Osteoblast (primary cell): ENCODE data around the gene NEUROD2. TPM values are rescaled to one million over a fixed set of nuclear protein-coding genes. Genes with fewer than 3 reads are reported as not detected.
A peak's percentile ranks its signal among the peaks of the same experiment; 100 is the strongest.

Source experiments
- DNase-seq: peaks from one replicate; pipeline ENCODE4 v3.0.0; 2011; ENCODE audit warnings: low spot score, mixed read lengths; ENCODE audit not compliant: insufficient read length; ENCODE audit errors: missing footprints
- H2AFZ ChIP-seq: 2 replicates; pipeline ENCODE4 v1.6.0; 2011; ENCODE audit warnings: mild to moderate bottlenecking, low read length
- H3K27ac ChIP-seq: 2 replicates; pipeline ENCODE4 v1.5.1; 2011; ENCODE audit warnings: mild to moderate bottlenecking, low read depth, low read length, moderate library complexity
- H3K27me3 ChIP-seq: 2 replicates; pipeline ENCODE4 v1.6.0; 2012; ENCODE audit warnings: mild to moderate bottlenecking, control low read depth, inconsistent platforms, low read length, moderate library complexity; ENCODE audit not compliant: insufficient read depth
- H3K36me3 ChIP-seq: 2 replicates; pipeline ENCODE4 v1.5.1; 2011; ENCODE audit warnings: mild to moderate bottlenecking, low read length, control low read depth, moderate library complexity; ENCODE audit not compliant: insufficient read depth
- H3K4me1 ChIP-seq: 2 replicates; pipeline ENCODE4 v1.5.1; 2011; ENCODE audit warnings: mild to moderate bottlenecking, low read length, control low read depth, moderate library complexity; ENCODE audit not compliant: insufficient read depth
- H3K4me2 ChIP-seq: 2 replicates; pipeline ENCODE4 v1.6.0; 2011; ENCODE audit warnings: mild to moderate bottlenecking, low read length; ENCODE audit not compliant: insufficient read depth
- H3K4me3 ChIP-seq: fragments of 200-600 bp; sonication (generic); 3 replicates; pipeline ENCODE4 v1.5.1; 2012; ENCODE audit warnings: mild to moderate bottlenecking, low read length, inconsistent platforms; ENCODE audit not compliant: insufficient read depth
- H3K79me2 ChIP-seq: 2 replicates; pipeline ENCODE4 v1.6.0; 2012; ENCODE audit warnings: mild to moderate bottlenecking, low read length, control low read depth, inconsistent platforms; ENCODE audit not compliant: insufficient read depth
- H3K9me3 ChIP-seq: 2 replicates; pipeline ENCODE4 v1.5.1; 2011; ENCODE audit warnings: low read depth, low read length, control low read depth
- H4K20me1 ChIP-seq: 2 replicates; pipeline ENCODE4 v1.6.0; 2012; ENCODE audit warnings: mild to moderate bottlenecking, low read length, control low read depth; ENCODE audit not compliant: insufficient read depth
- CTCF ChIP-seq: IDR thresholded peaks from 2 replicates; pipeline ENCODE4 v1.5.1; 2011; ENCODE audit warnings: mild to moderate bottlenecking, low read depth, low read length, moderate library complexity; ENCODE audit errors: extremely low read depth
- total RNA-seq: library from RNA; depleted of rRNA; stranded (reverse); fragments of >200 nt; gene quantifications from 2 replicates; pipeline ENCODE4 v1.2.3, GENCODE V29; 2012

NEUROD2 gene
- total RNA-seq, 1 donor, result not detected

- Histone ChIP-seq H3K27me3 (peaks cover 30% of the 10 kb centered on the region), H3K79me2 (no peaks in the 10 kb centered on the region), H3K36me3 (no peaks in the 10 kb centered on the region), H3K9me3 (no peaks in the 10 kb centered on the region), H3K4me1 (peaks cover 5% of the 10 kb centered on the region), H2AFZ (peak overlapping the region; percentile 70), H3K4me3 (peak overlapping the region; percentile 44), H3K4me2 (peak overlapping the region; percentile 81), H3K27ac (no peak overlapping the region), H4K20me1 (peaks cover 4% of the 10 kb centered on the region)
- DNase-seq, result peak; percentile 98
- peak; percentile 100 for TF ChIP-seq CTCF
Observed at GRCh38 chr17:39621523-39622379, 14.0 kb upstream of the NEUROD2 start.

- peaks cover 5% of the 10 kb centered on the region for H3K4me1 ChIP-seq
- H3K79me2 ChIP-seq, result no peaks in the 10 kb centered on the region
- H2AFZ ChIP-seq, result no peak overlapping the region
- H3K9me3 ChIP-seq, result no peaks in the 10 kb centered on the region
- no peak overlapping the region for H3K27ac ChIP-seq
- no peak for DNase-seq
- no peak overlapping the region for H3K4me2 ChIP-seq
- peaks cover 4% of the 10 kb centered on the region for H4K20me1 ChIP-seq
- no peak for TF ChIP-seq CTCF
- peaks cover 21% of the 10 kb centered on the region for H3K27me3 ChIP-seq
- H3K4me3 ChIP-seq, result no peak overlapping the region
- H3K36me3 ChIP-seq, result no peaks in the 10 kb centered on the region
Observed at GRCh38 chr17:39619786-39620101, 12.0 kb upstream of the NEUROD2 start.

GRCh38 chr17:39618956-39619785, 11.5 kb upstream of the NEUROD2 start:
- Histone ChIP-seq H3K36me3 (no peaks in the 10 kb centered on the region), H3K4me3 (peak overlapping the region; percentile 72), H3K4me2 (peak overlapping the region; percentile 95), H3K27ac (no peak overlapping the region), H3K79me2 (no peaks in the 10 kb centered on the region), H4K20me1 (peaks cover 4% of the 10 kb centered on the region), H3K27me3 (peaks cover 21% of the 10 kb centered on the region), H3K9me3 (no peaks in the 10 kb centered on the region), H3K4me1 (peaks cover 5% of the 10 kb centered on the region), H2AFZ (no peak overlapping the region)
- no peak for TF ChIP-seq CTCF
- no peak for DNase-seq

- Histone ChIP-seq H3K36me3 (no peaks in the 10 kb centered on the region), H3K4me2 (peak overlapping the region; percentile 95), H2AFZ (peak overlapping the region; percentile 93), H3K79me2 (no peaks in the 10 kb centered on the region), H3K4me1 (peaks cover 5% of the 10 kb centered on the region), H3K4me3 (peak overlapping the region; percentile 72), H3K27me3 (peaks cover 21% of the 10 kb centered on the region), H4K20me1 (peaks cover 4% of the 10 kb centered on the region), H3K9me3 (no peaks in the 10 kb centered on the region), H3K27ac (no peak overlapping the region)
- DNase-seq, result peak; percentile 95
- no peak for TF ChIP-seq CTCF
Observed at GRCh38 chr17:39618246-39618913, 10.7 kb upstream of the NEUROD2 start.
